HG02840 (cell line): ENCODE data around the gene ALPL.

Experiments
- ATAC-seq: cut with Tn5 transposase; IDR thresholded peaks from one replicate; pipeline ENCODE4 v1.9.1; 2021; ENCODE audit warnings: mild to moderate bottlenecking, moderate library complexity, moderate number of reproducible peaks; ENCODE audit not compliant: unreplicated experiment, low FRiP score

ALPL gene

GRCh38 chr1:21525340-21525717 is 16.1 kb downstream of the ALPL start:
- no peak for ATAC-seq

GRCh38 chr1:21526441-21526840 is 17.2 kb downstream of the ALPL start:
- no peak for ATAC-seq

DNA sequence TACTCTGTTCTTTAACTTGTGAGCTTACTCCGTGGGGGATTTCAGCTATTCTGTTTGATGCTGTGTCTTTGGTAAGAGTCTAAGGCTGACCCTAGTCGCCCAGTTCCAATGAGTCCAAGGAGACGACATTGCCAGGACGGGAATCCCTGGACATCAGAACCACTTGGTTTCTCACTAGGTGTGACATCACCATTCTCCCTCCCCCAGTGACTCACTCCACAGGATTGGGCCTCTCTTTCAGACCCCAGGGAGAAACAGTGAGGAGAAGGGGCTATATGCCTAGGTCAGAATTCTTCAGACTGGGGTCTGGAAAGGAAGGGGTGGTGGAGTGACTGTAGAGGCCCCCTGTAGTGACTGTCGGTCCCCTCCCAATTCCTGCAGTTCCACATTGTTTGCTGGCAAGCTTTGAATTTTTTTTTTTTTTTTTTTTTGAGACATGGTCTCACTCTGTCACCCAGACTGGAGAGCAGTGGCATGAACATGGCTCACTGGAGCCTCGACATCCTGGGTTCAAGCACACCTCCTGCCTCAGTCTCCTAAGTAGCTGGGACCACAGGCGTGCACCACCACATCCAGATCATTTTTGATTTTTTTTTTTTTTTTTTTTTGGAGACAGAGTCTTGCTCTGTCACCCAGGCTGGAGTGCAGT is 21.3 kb downstream of the ALPL start:
- ATAC-seq = no peak

DNA sequence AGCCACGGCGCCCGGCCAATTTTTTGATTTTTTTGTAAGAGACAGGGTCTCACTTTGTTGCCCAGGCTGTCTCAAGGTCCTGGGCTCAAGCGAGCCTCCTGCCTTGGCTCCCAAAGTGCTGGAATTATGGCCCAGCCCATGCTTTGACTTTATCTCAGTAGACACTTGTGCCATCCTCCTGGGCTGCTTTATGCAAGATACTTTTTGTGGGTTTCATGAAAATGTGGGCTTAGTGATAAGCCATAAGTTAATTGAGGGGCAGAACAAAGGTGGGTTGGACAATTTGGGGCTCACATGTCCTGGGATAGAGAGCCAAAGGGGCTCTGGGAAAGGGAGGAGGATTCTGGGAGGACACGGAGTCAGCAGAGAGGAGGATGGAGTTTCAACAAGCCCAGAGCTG is 22.0 kb downstream of the ALPL start:
- no peak for ATAC-seq

- no peak for ATAC-seq
These were observed 23.3 kb downstream of the ALPL start for GRCh38 chr1:21532496-21532895.

GRCh38 chr1:21532992-21533534 is 23.8 kb downstream of the ALPL start:
- ATAC-seq = no peak

- no peak for ATAC-seq
These were observed 24.9 kb downstream of the ALPL start for GRCh38 chr1:21534146-21534545.

GRCh38 chr1:21534674-21535378 is 25.6 kb downstream of the ALPL start:
- ATAC-seq = no peak

GRCh38 chr1:21536218-21536617 is 27.0 kb downstream of the ALPL start:
- no peak for ATAC-seq

GRCh38 chr1:21537511-21537931 is 28.3 kb downstream of the ALPL start:
- no peak for ATAC-seq

GRCh38 chr1:21537932-21538630 is 28.9 kb downstream of the ALPL start:
- ATAC-seq = no peak

DNA sequence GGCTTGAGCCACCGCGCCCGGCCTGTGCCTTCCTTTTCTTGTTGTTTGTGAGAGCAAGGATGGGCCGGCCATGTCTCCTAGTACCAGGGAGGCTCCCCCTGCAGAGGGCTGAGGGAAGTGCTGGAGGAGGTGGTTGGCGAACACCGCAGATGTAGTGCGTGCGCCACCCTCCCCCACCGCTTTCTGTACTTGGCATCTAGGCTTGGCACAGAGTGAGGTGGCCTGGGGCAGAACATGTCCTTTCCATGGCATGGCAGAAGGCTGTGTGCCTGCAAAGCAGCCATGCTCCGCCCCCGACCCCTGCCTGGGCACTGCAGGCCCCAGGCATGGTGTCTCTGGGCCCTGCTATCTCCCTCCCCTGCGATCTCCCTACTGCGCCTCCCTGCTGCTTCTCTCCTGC is 30.7 kb downstream of the ALPL start:
- no peak for ATAC-seq

DNA sequence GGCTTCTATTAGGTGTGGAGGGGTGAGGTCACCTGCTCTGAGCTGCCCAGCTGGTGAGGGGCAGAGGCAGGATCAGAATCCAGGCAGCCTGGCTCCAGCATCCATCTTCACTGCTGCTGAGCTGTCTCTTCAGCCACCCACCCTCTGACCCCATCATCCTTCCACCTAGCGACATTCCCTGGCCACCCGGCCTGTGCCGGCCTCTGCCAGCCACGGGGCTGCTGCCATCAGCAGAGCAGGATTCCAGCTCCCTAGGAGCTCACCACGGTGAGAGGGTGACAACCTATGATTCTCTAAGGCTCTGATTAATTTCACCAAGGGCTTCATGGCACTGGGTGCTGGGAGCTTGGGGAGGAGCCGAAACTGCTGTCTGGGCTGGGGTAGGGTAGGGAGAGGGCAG is 32.1 kb downstream of the ALPL start:
- no peak for ATAC-seq

GRCh38 chr1:21541835-21542234 is 32.6 kb downstream of the ALPL start:
- no peak for ATAC-seq

GRCh38 chr1:21543598-21543997 is 34.4 kb downstream of the ALPL start:
- ATAC-seq = no peak

GRCh38 chr1:21544095-21544494 is 34.9 kb downstream of the ALPL start:
- ATAC-seq = no peak

DNA sequence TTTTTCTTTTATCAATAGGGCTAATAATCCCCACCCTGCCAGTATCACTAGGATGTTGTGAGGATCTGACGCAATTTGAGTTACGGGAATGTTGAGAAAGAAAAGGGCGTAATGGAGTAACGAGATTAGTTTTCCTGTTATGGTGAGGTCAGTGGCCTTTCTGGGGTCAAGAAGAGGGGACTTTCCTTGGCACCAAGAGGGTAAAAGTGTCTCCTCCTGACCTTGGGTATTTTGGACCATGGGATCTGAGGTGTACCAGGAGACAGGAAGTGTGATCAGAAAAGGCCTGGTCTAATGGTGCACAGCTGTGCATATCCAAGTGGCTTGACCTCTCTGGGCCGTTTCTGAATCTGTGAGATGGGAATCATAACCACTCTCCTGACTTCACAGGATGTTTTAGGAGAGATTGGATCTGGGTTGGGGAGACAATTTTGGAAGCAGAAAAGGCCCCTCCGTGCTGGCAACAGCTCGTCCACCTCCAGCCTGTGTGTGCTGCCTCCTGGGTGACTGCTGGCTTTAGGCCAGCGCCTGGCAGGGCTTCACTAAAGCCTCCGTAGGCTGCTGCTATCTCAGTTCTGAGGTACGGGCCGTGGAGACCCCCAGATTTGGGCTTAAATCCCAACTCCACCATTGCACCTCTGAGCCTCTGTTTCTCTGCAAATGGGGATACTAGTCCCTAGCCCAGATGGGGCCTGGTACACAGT is 37.1 kb downstream of the ALPL start:
- no peak for ATAC-seq

DNA sequence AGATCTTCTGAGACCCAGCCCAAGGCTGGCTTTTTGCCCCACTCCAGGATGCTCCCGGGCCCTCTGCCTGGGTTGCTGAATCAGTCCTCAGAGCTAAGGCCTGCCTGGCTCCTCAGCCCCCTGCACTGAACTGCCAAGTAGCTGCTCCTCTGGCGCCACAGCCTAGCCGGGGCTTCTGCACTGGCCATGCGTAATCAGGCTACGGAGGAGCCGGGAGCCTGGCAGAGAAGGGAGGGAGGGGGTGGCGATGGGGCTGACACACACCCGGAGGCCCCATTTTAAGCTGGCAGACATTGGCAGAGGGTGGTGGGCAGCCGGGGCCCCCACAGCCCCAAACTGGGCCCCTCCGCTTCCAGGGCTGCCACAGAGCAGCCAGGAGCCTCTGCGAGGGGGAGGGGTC is 38.7 kb downstream of the ALPL start:
- ATAC-seq = no peak

DNA sequence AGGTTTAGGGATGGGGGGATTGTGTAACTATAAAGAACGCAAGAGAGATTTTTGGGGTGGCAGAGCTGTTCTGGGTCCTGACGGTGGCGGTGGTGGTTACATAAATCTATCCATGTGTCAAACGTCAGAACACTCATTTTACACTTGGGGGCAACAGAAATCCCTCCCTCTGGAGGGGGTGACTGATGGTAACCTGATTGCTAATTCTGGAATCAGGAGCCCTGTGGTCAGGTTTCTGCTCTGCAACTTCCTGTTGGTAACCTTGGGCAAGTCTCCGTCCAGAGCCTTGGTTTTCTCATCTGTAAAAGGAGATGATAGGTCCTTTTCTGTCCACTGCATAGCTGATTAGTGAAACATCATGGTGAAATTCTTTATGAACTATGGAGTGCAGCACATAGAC is 40.9 kb downstream of the ALPL start:
- ATAC-seq = no peak

DNA sequence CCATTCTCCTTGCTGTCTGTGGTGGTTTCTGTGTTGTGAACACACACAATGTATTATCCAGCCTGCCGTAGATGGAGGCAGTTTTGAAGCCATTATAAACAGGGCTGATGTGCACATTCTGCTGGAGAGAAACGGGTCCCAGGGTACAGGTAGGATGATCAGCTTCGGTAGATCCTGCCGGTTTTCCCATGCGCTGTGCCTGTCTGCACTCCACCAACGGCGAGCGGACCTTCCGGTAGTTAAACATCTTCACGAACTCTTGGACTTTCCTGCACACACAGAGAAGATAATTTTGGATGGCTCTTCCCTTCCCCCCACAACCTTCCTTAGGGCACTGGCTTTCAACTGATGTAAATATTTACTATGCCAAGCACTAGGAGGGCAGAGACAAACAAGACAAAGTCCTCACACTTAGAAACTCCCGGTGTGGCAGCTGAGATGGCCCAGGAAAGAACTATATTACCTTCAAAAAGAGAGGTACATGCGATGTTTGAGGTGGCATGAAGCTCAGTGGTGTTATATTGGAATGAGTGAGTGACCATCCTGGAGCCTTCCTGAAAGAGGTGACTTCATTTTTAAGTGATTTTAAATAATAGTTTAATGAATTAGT is 41.7 kb downstream of the ALPL start:
- ATAC-seq = no peak
